ENCODE data around the gene DVL1. TPM values are rescaled to one million over a fixed set of nuclear protein-coding genes. Genes with fewer than 3 reads are reported as not detected.
A peak's percentile ranks its signal among the peaks of the same experiment; 100 is the strongest.

DVL1 gene
- total RNA-seq, 1 donor from 2014 or later: 70.8 TPM

- no peak for DNase-seq (ENCODE audit: low read depth)
Measured at GRCh38 chr1:1299686-1300351, 49.4 kb downstream of the DVL1 start.

GRCh38 chr1:1298861-1299685 is 50.1 kb downstream of the DVL1 start:
- DNase-seq (ENCODE audit: low read depth): no peak

GRCh38 chr1:1297802-1298424 is 51.3 kb downstream of the DVL1 start:
- no peak for DNase-seq (ENCODE audit: low read depth)

- DNase-seq (ENCODE audit: low read depth): no peak
Measured at GRCh38 chr1:1296070-1297061, 52.9 kb downstream of the DVL1 start.

- no peak for DNase-seq (ENCODE audit: low read depth)
Measured at GRCh38 chr1:1295154-1295923, 53.9 kb downstream of the DVL1 start.

- no peak for DNase-seq (ENCODE audit: low read depth)
Measured at GRCh38 chr1:1294250-1294890, 54.8 kb downstream of the DVL1 start.

- DNase-seq (ENCODE audit: low read depth): no peak
Measured at GRCh38 chr1:1293263-1294249, 55.7 kb downstream of the DVL1 start.

- no peak for DNase-seq (ENCODE audit: low read depth)
Measured at GRCh38 chr1:1292851-1293250, 56.4 kb downstream of the DVL1 start.

GRCh38 chr1:1292442-1292779 is 56.8 kb downstream of the DVL1 start:
- no peak for DNase-seq (ENCODE audit: low read depth)

GRCh38 chr1:1291548-1292441 is 57.4 kb downstream of the DVL1 start:
- peak; percentile 63 for DNase-seq (ENCODE audit: low read depth)

GRCh38 chr1:1291023-1291528 is 58.1 kb downstream of the DVL1 start:
- no peak for DNase-seq (ENCODE audit: low read depth)

- DNase-seq (ENCODE audit: low read depth): no peak
Measured at GRCh38 chr1:1290238-1290731, 58.9 kb downstream of the DVL1 start.

- DNase-seq (ENCODE audit: low read depth): no peak
Measured at GRCh38 chr1:1287288-1288110, 61.7 kb downstream of the DVL1 start.

- DNase-seq (ENCODE audit: low read depth): no peak
Measured at GRCh38 chr1:1286313-1287261, 62.6 kb downstream of the DVL1 start.

GRCh38 chr1:1285611-1286311 is 63.5 kb downstream of the DVL1 start:
- no peak for DNase-seq (ENCODE audit: low read depth)
